ENCODE data around the gene NEU4.

Gene NEU4

DNA sequence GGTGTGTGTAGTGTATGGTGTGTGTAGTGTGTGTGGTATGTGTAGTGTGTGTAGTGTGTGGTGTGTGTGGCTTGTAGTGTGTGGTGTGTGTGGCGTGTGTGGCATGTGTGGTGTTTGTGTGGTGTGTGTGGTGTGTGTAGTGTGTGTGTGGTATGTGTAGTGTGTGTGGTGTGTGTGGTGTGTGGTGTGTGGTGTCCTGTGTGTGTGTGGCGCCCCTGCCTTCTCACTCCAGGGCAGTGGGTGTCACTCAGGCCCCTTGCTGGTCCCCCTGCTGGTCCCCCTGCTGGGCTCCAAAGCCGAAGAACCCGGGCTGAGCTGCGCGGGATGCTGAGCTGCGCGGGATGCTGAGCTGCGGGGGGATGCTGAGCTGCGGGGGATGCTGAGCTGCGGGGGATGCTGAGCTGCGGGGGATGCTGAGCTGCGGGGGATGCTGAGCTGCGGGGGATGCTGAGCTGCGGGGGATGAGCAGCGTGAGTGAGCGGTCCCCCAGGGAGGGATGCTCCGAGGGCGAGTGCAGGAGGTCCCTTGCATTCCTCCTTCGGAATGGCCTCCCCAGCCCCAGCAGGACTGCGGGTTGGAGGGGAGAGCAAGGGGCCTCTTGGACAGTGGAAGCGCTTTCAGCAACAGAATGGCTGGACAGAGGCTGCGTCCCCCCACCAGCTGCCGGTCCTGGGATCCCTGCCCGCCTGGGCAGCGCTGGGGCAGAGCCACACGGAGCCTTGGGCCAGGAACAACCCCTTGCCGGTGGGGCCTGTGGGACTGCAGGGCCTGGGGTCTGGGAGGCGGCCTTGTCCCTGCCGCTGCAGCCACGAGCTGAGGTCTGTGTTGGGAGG lies 57.2 kb downstream of the NEU4 start:
- no peak for DNase-seq

All from activated CD8-positive, alpha-beta memory T cell treated with anti-CD3 and anti-CD28 coated beads, Interleukin-2, amount 50 U/mL, for 48 hours (primary cell).